Esophagus squamous epithelium (tissue), 4 donors: ENCODE data around the gene MEGF6.

Experiments
- POLR2A ChIP-seq, 4 donors: fragments of 450-650 bp; IDR thresholded peaks; one replicate each; pipeline ENCODE4 v1.6.1; 2017; ENCODE audit warnings: antibody characterized with exemption in 4 of 4, mild to moderate bottlenecking in 4 of 4, moderate library complexity in 3 of 4
- TF ChIP-seq, protein P1 (sequence below), 6 experiments: fragments of 450-650 bp in 4 of 6; fragments of 200-600 bp in 2 of 6; sonication (generic) in 2 of 6; IDR thresholded peaks; one replicate each; pipeline ENCODE4 v1.5.1; 2016 to 2019; ENCODE audit warnings: antibody characterized with exemption in 6 of 6, mild to moderate bottlenecking in 4 of 6, moderate library complexity in 4 of 6

- no peak for TF ChIP-seq POLR2A (IDR thresholded peaks at IDR 0.05)
- TF ChIP-seq, protein P1, sequence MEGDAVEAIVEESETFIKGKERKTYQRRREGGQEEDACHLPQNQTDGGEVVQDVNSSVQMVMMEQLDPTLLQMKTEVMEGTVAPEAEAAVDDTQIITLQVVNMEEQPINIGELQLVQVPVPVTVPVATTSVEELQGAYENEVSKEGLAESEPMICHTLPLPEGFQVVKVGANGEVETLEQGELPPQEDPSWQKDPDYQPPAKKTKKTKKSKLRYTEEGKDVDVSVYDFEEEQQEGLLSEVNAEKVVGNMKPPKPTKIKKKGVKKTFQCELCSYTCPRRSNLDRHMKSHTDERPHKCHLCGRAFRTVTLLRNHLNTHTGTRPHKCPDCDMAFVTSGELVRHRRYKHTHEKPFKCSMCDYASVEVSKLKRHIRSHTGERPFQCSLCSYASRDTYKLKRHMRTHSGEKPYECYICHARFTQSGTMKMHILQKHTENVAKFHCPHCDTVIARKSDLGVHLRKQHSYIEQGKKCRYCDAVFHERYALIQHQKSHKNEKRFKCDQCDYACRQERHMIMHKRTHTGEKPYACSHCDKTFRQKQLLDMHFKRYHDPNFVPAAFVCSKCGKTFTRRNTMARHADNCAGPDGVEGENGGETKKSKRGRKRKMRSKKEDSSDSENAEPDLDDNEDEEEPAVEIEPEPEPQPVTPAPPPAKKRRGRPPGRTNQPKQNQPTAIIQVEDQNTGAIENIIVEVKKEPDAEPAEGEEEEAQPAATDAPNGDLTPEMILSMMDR (IDR thresholded peaks at IDR 0.05), result no peak
Observed at GRCh38 chr1:3628445-3628844, 17.1 kb upstream of the MEGF6 start.
